ENCODE results near the gene KIF26B. TPM values are rescaled to one million over a fixed set of nuclear protein-coding genes. Genes with fewer than 3 reads are reported as not detected.

The KIF26B gene
- total RNA-seq, 2 donors from 2014 or later, result 0.30 to 0.35 TPM

DNA sequence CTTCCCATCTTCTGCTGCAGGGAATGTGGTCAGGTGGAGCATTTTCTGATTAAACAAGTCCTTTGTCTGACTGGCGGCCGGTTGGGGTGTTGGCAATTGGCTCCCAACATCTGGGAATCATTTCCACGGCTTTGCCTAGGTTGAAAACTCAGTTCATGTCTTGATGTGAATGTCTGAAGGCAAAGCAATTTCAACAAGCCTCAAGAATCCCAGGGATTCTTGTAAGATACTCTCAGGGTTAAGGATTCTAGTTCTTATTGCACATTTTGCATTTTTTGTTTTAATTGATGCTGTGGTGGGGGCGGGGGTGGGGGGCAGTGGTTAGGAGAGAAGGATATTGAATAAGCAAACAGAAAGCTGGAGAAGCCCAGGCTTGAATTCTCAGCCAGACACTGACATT is 273.9 kb downstream of the KIF26B start:
- H3K4me3 ChIP-seq, result no peak overlapping the region
- TF ChIP-seq, protein P1, sequence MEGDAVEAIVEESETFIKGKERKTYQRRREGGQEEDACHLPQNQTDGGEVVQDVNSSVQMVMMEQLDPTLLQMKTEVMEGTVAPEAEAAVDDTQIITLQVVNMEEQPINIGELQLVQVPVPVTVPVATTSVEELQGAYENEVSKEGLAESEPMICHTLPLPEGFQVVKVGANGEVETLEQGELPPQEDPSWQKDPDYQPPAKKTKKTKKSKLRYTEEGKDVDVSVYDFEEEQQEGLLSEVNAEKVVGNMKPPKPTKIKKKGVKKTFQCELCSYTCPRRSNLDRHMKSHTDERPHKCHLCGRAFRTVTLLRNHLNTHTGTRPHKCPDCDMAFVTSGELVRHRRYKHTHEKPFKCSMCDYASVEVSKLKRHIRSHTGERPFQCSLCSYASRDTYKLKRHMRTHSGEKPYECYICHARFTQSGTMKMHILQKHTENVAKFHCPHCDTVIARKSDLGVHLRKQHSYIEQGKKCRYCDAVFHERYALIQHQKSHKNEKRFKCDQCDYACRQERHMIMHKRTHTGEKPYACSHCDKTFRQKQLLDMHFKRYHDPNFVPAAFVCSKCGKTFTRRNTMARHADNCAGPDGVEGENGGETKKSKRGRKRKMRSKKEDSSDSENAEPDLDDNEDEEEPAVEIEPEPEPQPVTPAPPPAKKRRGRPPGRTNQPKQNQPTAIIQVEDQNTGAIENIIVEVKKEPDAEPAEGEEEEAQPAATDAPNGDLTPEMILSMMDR (IDR thresholded peaks at IDR 0.05), result no peak
- no peak overlapping the region for H3K27ac ChIP-seq
- H3K36me3 ChIP-seq, result no peaks in the 10 kb centered on the region
- no peaks in the 10 kb centered on the region for H3K4me1 ChIP-seq
- no peaks in the 10 kb centered on the region for H3K27me3 ChIP-seq
- H3K9me3 ChIP-seq, result no peaks in the 10 kb centered on the region
- no peak for DNase-seq
- intact Hi-C loops (cut with DNase I), result no loop called here
- H3K9ac ChIP-seq (ENCODE audit: low read depth in 2 of 2, low read length in 2 of 2), result no peak overlapping the region

DNA sequence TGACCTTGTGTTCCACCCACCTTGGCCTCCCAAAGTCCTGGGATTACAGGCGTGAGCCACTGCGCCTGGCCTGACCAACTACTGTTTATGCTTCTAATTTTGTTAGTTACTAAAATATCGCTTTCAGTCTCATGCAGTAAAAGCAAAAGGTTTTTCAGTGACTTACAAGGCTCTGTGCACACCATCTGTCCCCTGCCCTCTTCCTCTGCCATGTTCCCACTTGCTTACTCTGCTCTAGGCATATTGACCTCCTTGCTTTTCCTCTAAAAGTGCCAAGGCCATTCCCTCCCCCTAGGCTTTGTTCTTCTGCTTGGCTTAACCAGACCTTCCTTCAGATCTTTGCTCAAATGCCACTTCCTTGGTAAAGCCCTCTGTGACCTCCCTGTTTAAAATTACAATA is 276.9 kb downstream of the KIF26B start:
- no peaks in the 10 kb centered on the region for H3K27me3 ChIP-seq
- no peak overlapping the region for H3K9ac ChIP-seq (ENCODE audit: low read depth in 2 of 2, low read length in 2 of 2)
- TF ChIP-seq, protein P1 (IDR thresholded peaks at IDR 0.05), result no peak
- DNase-seq, result no peak
- H3K27ac ChIP-seq, result no peak overlapping the region
- H3K4me3 ChIP-seq, result no peak overlapping the region
- H3K9me3 ChIP-seq, result no peaks in the 10 kb centered on the region
- no peaks in the 10 kb centered on the region for H3K36me3 ChIP-seq
- H3K4me1 ChIP-seq, result no peaks in the 10 kb centered on the region
- intact Hi-C loops (cut with DNase I), result no loop called here

- Histone ChIP-seq H3K9me3 (no peaks in the 10 kb centered on the region), H3K36me3 (no peaks in the 10 kb centered on the region), H3K4me1 (no peaks in the 10 kb centered on the region), H3K27ac (no peak overlapping the region), H3K9ac (ENCODE audit: low read depth in 2 of 2, low read length in 2 of 2) (no peak overlapping the region), H3K27me3 (no peaks in the 10 kb centered on the region), H3K4me3 (no peak overlapping the region)
- TF ChIP-seq, protein P1 (IDR thresholded peaks at IDR 0.05), result no peak
- intact Hi-C loops (cut with DNase I), result no loop called here
- no peak for DNase-seq
Observed at GRCh38 chr1:245432228-245432875, 277.6 kb downstream of the KIF26B start.

GRCh38 chr1:245433561-245433960 is 278.8 kb downstream of the KIF26B start:
- Histone ChIP-seq H3K4me3 (no peak overlapping the region), H3K9me3 (no peaks in the 10 kb centered on the region), H3K27ac (no peak overlapping the region), H3K9ac (ENCODE audit: low read depth in 2 of 2, low read length in 2 of 2) (no peak overlapping the region), H3K27me3 (no peaks in the 10 kb centered on the region), H3K36me3 (no peaks in the 10 kb centered on the region), H3K4me1 (no peaks in the 10 kb centered on the region)
- intact Hi-C loops (cut with DNase I), result no loop called here
- DNase-seq, result no peak
- TF ChIP-seq, protein P1 (IDR thresholded peaks at IDR 0.05), result no peak

DNA sequence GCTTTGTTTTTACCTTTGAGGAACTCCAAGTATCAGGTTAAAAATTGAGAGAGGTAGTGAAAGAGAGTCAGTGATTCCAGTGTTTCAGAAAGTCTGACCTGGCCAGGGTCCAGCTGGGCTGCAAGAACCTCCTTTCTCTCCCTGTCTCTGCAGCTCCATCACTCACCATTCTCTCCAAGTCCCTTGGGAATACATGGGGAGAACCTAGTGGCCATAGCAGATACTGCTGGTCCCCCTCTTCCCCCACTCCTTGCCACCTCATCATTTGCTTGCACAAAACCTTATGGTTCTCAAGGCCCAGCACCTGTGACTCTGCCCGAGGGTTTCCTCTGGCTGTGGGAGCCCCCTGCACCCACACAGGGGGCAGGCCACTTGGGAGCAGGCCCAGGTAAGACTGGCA is 279.5 kb downstream of the KIF26B start:
- Histone ChIP-seq H3K27me3 (no peaks in the 10 kb centered on the region), H3K36me3 (no peaks in the 10 kb centered on the region), H3K4me1 (no peaks in the 10 kb centered on the region), H3K27ac (no peak overlapping the region), H3K9ac (ENCODE audit: low read depth in 2 of 2, low read length in 2 of 2) (no peak overlapping the region), H3K9me3 (no peaks in the 10 kb centered on the region), H3K4me3 (no peak overlapping the region)
- DNase-seq, result no peak
- intact Hi-C loops (cut with DNase I), result no loop called here
- TF ChIP-seq, protein P1 (IDR thresholded peaks at IDR 0.05), result no peak
